A549 (cell line): ENCODE measurements around the gene ULK2. TPM values are rescaled to one million over a fixed set of nuclear protein-coding genes. Genes with fewer than 3 reads are reported as not detected.

ENCODE experiments used
- ATAC-seq, 2 experiments: fragments of 200-7000 bp in 1 of 2; fragments of >200 bp in 1 of 2; cut with Nextera tagmentation in 1 of 2; cut with Tn5 transposase in 1 of 2; 3 replicates each; pipeline versions ENCODE4 v1.8.0 to v1.9.1; 2018 to 2020; ENCODE audit warnings: mild to moderate bottlenecking in 1 of 2, moderate library complexity in 1 of 2
- CTCF ChIA-PET: fragments of 300-600 bp; sonication (Branson Sonifier 250); formaldehyde crosslinking; extraction: SDS; loops from one replicate; lab custom pipeline; 2021; ENCODE audit warnings: antibody characterized with exemption, inconsistent platforms; lab: Yijun Ruan, JAX
- POLR2A ChIA-PET: fragments of 350-600 bp; formaldehyde crosslinking; extraction: SDS; loops from one replicate; lab custom pipeline; 2021; ENCODE audit warnings: antibody characterized with exemption, inconsistent platforms; lab: Yijun Ruan, JAX
- DNase-seq, 2 experiments: peaks; one replicate each; pipeline versions ENCODE4 v3.0.0 to v3.0.0-alpha.2; 2011 to 2016; ENCODE audit warnings: low read depth in 1 of 2, low spot score in 1 of 2
- FAIRE-seq: peaks from 2 replicates; lab custom pipeline; 2011; peaks lifted over from hg19 to GRCh38; lab: Jason Lieb, UNC
- H3K27ac ChIP-seq, 2 experiments: fragments of >200 bp; sonication (Bioruptor Twin); formaldehyde crosslinking; 3 replicates each; pipeline ENCODE4 v1.5.1; 2016 to 2017
- H3K4me1 ChIP-seq: fragments of >200 bp; sonication (Bioruptor Twin); formaldehyde crosslinking; 3 replicates; pipeline ENCODE4 v1.6.1; 2016
- H3K4me2 ChIP-seq: fragments of >200 bp; sonication (Bioruptor Twin); formaldehyde crosslinking; 3 replicates; pipeline ENCODE4 v1.6.1; 2016
- H3K4me3 ChIP-seq: fragments of >200 bp; sonication (Bioruptor Twin); formaldehyde crosslinking; 3 replicates; pipeline ENCODE4 v1.5.1; 2016
- H3K9me3 ChIP-seq: fragments of >200 bp; sonication (Bioruptor Twin); formaldehyde crosslinking; 3 replicates; pipeline ENCODE4 v1.6.1; 2016
- CEBPB ChIP-seq, 2 experiments: fragments of >200 bp in 1 of 2; sonication (Bioruptor Twin) in 1 of 2; formaldehyde crosslinking in 1 of 2; IDR thresholded peaks; 2 replicates each; pipeline ENCODE4 v1.6.1; 2012 to 2016
- CHD2 ChIP-seq: fragments of 150-350 bp; IDR thresholded peaks from 2 replicates; pipeline ENCODE4 v1.6.1; 2014; ENCODE audit warnings: low read length; ENCODE audit not compliant: partially characterized antibody
- EHMT2 ChIP-seq: fragments of 200-600 bp; sonication (generic); IDR thresholded peaks from 2 replicates; pipeline ENCODE4 v1.6.1; 2016; ENCODE audit warnings: antibody characterized with exemption, low read depth, mild to moderate bottlenecking, moderate library complexity
- FOSL2 ChIP-seq, 2 experiments: fragments of 450-650 bp in 1 of 2; fragments of >200 bp in 1 of 2; sonication (Bioruptor Twin) in 1 of 2; formaldehyde crosslinking; IDR thresholded peaks; 2 replicates each; pipeline versions ENCODE4 v1.5.0 to v1.6.1; 2016 to 2020; ENCODE audit warnings: mild to moderate bottlenecking in 1 of 2, moderate library complexity in 1 of 2
- GATA3 ChIP-seq: IDR thresholded peaks from 2 replicates; pipeline ENCODE4 v1.6.1; 2012; ENCODE audit warnings: borderline replicate concordance
- HEYL ChIP-seq: fragments of 250-450 bp; sonication (Bioruptor Pico); IDR thresholded peaks from 2 replicates; pipeline ENCODE4 v1.8.0; 2021; ENCODE audit warnings: mild to moderate bottlenecking, moderate library complexity
- JUN ChIP-seq, 2 experiments: fragments of >200 bp; sonication (Bioruptor Twin); formaldehyde crosslinking; IDR thresholded peaks; 2 replicates in 1 of 2; 3 replicates in 1 of 2; pipeline ENCODE4 v1.6.1; 2016 to 2017
- JUNB ChIP-seq: fragments of >200 bp; sonication (Bioruptor Twin); formaldehyde crosslinking; IDR thresholded peaks from 2 replicates; pipeline ENCODE4 v1.6.1; 2016
- KDM1A ChIP-seq: fragments of 200-600 bp; sonication (generic); IDR thresholded peaks from 2 replicates; pipeline ENCODE4 v1.6.1; 2016; ENCODE audit warnings: low read depth, mild to moderate bottlenecking
- MYC ChIP-seq: IDR thresholded peaks from 2 replicates; pipeline ENCODE4 v1.6.1; 2012; ENCODE audit warnings: mild to moderate bottlenecking, inconsistent platforms, low read length, improper control_type of control experiment, borderline replicate concordance
- NPAS2 ChIP-seq: fragments of 250-450 bp; sonication (Bioruptor Pico); IDR thresholded peaks from 2 replicates; pipeline ENCODE4 v1.8.0; 2022; ENCODE audit warnings: mild to moderate bottlenecking, moderate library complexity, borderline replicate concordance
- POLR2AphosphoS2 ChIP-seq: conservative IDR thresholded peaks from 2 replicates; pipeline ENCODE4 v1.6.1; 2012; ENCODE audit warnings: low read length, improper control_type of control experiment, inconsistent platforms
- RARB ChIP-seq: fragments of 250-450 bp; sonication (Bioruptor Pico); IDR thresholded peaks from 2 replicates; pipeline ENCODE4 v1.8.0; 2021; ENCODE audit warnings: mild to moderate bottlenecking, moderate library complexity
- RNF2 ChIP-seq: fragments of 200-600 bp; sonication (generic); IDR thresholded peaks from 2 replicates; pipeline ENCODE4 v1.6.1; 2016; ENCODE audit warnings: low read depth, mild to moderate bottlenecking, antibody characterized with exemption, moderate library complexity, borderline replicate concordance
- SMC3 ChIP-seq: fragments of >200 bp; sonication (Bioruptor Twin); formaldehyde crosslinking; IDR thresholded peaks from 3 replicates; pipeline ENCODE4 v1.6.1; 2018; ENCODE audit warnings: inconsistent platforms
- ZC3H11A ChIP-seq: fragments of 450-650 bp; IDR thresholded peaks from 2 replicates; pipeline ENCODE4 v1.6.1; 2014; ENCODE audit warnings: antibody characterized with exemption, mild to moderate bottlenecking
- ZFP36 ChIP-seq: fragments of 450-650 bp; IDR thresholded peaks from 2 replicates; pipeline ENCODE4 v1.6.1; 2014; ENCODE audit warnings: borderline replicate concordance; ENCODE audit not compliant: partially characterized antibody
- ZSCAN20 ChIP-seq: fragments of 250-450 bp; sonication (Bioruptor Pico); IDR thresholded peaks from 2 replicates; pipeline ENCODE4 v1.8.0; 2022; ENCODE audit warnings: mild to moderate bottlenecking, moderate library complexity
- WGBS: methylation state at CpG from one replicate; pipeline ENCODE4 v1.1.6; 2017; ENCODE audit errors: missing lambda C conversion rate; 5-methylcytosine and 5-hydroxymethylcytosine counted together
- polyA plus RNA-seq, 4 experiments: library from polyadenylated mRNA; depleted of rRNA in 3 of 4; stranded (reverse); fragments of >200 nt; fragmentation: RNase III in 1 of 4; extraction: RNeasy Plus Mini Kit Qiagen cat#74134 plus additional on column Dnase treatment in 1 of 4; gene quantifications; 2 replicates in 3 of 4; 3 replicates in 1 of 4; pipeline ENCODE4 v1.2.3, GENCODE V29; 2011 to 2017
- TF ChIP-seq, protein P1 (sequence below): fragments of 250-450 bp; sonication (Bioruptor Pico); IDR thresholded peaks from 2 replicates; pipeline ENCODE4 v1.5.0; 2020; ENCODE audit warnings: low read depth, mild to moderate bottlenecking, moderate library complexity
- TF ChIP-seq, protein P2 (sequence below): fragments of 450-650 bp; IDR thresholded peaks from 2 replicates; pipeline ENCODE4 v1.6.1; 2014; ENCODE audit warnings: antibody characterized with exemption
- TF ChIP-seq, protein P3 (sequence below): IDR thresholded peaks from 2 replicates; pipeline ENCODE4 v1.6.1; 2012
- TF ChIP-seq, protein P4 (sequence below): fragments of 200-600 bp; sonication (generic); IDR thresholded peaks from 2 replicates; pipeline ENCODE4 v1.6.1; 2016; ENCODE audit warnings: antibody characterized with exemption, mild to moderate bottlenecking, moderate library complexity

Gene ULK2
- polyA plus RNA-seq, 2 of the 4 experiments (the other 2 are of a cell fraction): 14.4 to 40.9 TPM

DNA sequence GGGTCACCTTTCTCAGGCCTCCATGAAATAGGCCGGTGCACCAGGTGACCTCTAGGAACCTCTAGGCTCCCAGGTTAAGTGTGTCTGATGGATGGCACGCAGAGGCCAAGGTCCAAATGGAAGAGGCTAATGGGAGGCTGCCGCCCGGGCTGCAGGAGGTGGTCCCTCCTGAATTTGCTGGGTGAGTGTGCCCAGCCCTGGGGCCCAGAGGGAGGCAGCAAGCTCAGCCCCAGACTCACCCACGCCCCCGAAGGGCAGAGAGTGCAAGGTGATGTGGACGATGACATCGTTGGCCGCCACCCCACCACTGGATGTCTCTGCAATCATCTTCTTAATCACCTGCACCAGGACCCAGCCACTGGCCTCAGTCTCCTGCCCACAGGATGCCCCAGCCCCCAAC, 129.0 kb downstream of the ULK2 start (continued):
- TF ChIP-seq, protein P1, sequence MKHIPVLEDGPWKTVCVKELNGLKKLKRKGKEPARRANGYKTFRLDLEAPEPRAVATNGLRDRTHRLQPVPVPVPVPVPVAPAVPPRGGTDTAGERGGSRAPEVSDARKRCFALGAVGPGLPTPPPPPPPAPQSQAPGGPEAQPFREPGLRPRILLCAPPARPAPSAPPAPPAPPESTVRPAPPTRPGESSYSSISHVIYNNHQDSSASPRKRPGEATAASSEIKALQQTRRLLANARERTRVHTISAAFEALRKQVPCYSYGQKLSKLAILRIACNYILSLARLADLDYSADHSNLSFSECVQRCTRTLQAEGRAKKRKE (CRISPR knock-in tag): no peak
- TF ChIP-seq EHMT2 (no peak), NPAS2 (CRISPR knock-in tag) (no peak), RARB (CRISPR knock-in tag) (no peak), MYC (no peak), POLR2AphosphoS2 (no peak; the same call in 1 of the 2 replicates), ZSCAN20 (CRISPR knock-in tag) (no peak)

DNA sequence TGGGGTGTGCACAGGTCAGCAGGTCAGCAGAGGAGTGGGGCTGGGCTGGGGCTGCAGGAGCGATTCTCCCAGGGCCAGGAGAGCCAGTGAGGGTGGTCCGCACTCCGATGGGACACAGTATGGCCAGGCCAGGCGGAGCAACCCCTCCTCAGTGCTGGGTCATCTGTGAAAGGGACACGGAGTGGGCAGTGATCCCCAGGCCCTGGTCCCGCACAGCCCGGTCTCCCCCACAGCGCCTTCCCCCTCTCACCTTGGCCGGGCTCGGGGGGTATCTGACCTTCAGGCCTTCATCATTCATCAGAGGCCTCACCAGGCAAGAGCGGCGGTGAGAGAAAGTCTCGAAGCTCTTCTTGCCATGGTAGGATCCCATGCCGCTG, 129.7 kb downstream of the ULK2 start:
- CTCF ChIA-PET: interaction anchor here (0.7 to 1.7 kb wide), 5 partner anchors 10 to 208 kb away, joined by 3 to 8 read pairs (median 3); no protein-coding TSS in a partner anchor

DNA sequence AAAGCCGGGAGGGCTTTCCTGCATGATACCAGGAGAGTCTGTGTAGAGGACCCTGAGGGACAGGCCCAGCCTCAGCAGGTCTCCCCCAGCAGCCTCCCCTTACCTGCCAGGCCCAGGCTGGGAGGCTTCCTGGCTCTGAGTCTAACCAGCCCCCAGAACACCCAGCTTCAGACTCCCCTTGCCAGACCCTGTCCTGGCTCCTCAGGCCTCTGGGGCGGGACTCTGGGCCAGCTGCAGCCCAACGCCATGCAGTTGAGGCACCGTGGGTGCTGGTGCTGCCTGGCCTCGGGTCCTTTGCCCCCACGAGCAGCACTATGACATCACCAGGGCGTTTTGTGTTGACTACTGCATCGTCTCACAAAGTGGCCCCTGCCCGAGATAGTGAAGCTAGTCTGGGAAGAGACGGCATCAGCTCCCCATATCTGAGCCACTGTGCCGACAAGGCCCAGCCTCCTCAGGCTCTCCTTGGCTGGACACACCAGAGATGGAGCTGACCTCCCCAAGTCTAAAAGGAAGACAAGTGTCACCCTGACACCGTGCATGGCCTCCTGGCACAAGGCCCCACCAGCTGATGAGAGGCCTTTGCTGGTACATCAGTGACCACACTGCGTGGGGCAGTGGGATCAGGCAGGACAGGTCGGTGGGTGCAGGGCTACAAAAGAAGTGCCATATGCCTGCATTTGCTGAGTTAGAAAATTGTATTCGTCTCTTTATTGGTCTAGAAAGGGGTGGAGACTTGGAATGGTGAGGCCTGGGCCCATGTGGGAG, 130.2 kb downstream of the ULK2 start:
- POLR2A ChIA-PET: interaction anchor here (0.8 to 1.0 kb wide), 2 partner anchors 11 to 16 kb away, joined by 3 to 4 read pairs; no protein-coding TSS in a partner anchor
- ATAC-seq (peak in 1 of 2 experiments; percentile 3; a peak in 1 of 6 replicates), FAIRE-seq (no peak), DNase-seq (no peak)
- CTCF ChIA-PET: interaction anchor here (0.9 to 5.0 kb wide), 6 partner anchors 9 to 222 kb away, joined by 3 to 21 read pairs (median 3); no protein-coding TSS in a partner anchor
- Histone ChIP-seq H3K9me3 (no peaks in the 10 kb centered on the region), H3K4me2 (no peak overlapping the region), H3K4me1 (peaks cover 62% of the 10 kb centered on the region), H3K4me3 (no peak overlapping the region)
- 75% methylated on average over 14 of the region's 15 CpGs for WGBS
- TF ChIP-seq ZC3H11A (no peak), JUN (IDR thresholded peaks at IDR 0.05) (no peak), FOSL2 (IDR thresholded peaks at IDR 0.05) (no peak), FOSL2 (CRISPR knock-in tag; IDR thresholded peaks at IDR 0.05) (no peak), KDM1A (no peak), EHMT2 (no peak), SMC3 (no peak)
- TF ChIP-seq, protein P2, sequence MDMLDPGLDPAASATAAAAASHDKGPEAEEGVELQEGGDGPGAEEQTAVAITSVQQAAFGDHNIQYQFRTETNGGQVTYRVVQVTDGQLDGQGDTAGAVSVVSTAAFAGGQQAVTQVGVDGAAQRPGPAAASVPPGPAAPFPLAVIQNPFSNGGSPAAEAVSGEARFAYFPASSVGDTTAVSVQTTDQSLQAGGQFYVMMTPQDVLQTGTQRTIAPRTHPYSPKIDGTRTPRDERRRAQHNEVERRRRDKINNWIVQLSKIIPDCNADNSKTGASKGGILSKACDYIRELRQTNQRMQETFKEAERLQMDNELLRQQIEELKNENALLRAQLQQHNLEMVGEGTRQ: no peak
- TF ChIP-seq, all 56 proteins: peak for 0
- peak overlapping the region in 1 of 2 experiments; percentile 64; a peak in 3 of 6 replicates for H3K27ac ChIP-seq

More for the DNA sequence above, 129.7 kb downstream of the ULK2 start:
- Histone ChIP-seq H3K4me2 (no peak overlapping the region), H3K4me1 (peaks cover 67% of the 10 kb centered on the region), H3K27ac (peak overlapping the region in 1 of 2 experiments; percentile 15; a peak in 2 of 6 replicates)
- ATAC-seq: no peak
- no peak for TF ChIP-seq HEYL
- TF ChIP-seq, protein P3, sequence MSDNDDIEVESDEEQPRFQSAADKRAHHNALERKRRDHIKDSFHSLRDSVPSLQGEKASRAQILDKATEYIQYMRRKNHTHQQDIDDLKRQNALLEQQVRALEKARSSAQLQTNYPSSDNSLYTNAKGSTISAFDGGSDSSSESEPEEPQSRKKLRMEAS: no peak
- TF ChIP-seq RARB (CRISPR knock-in tag): no peak
- TF ChIP-seq RNF2: no peak
- TF ChIP-seq CEBPB (IDR thresholded peaks at IDR 0.05): no peak
- TF ChIP-seq GATA3: no peak
- TF ChIP-seq CHD2: no peak
- no peak for TF ChIP-seq JUNB
- TF ChIP-seq ZFP36: no peak
- TF ChIP-seq, protein P4, sequence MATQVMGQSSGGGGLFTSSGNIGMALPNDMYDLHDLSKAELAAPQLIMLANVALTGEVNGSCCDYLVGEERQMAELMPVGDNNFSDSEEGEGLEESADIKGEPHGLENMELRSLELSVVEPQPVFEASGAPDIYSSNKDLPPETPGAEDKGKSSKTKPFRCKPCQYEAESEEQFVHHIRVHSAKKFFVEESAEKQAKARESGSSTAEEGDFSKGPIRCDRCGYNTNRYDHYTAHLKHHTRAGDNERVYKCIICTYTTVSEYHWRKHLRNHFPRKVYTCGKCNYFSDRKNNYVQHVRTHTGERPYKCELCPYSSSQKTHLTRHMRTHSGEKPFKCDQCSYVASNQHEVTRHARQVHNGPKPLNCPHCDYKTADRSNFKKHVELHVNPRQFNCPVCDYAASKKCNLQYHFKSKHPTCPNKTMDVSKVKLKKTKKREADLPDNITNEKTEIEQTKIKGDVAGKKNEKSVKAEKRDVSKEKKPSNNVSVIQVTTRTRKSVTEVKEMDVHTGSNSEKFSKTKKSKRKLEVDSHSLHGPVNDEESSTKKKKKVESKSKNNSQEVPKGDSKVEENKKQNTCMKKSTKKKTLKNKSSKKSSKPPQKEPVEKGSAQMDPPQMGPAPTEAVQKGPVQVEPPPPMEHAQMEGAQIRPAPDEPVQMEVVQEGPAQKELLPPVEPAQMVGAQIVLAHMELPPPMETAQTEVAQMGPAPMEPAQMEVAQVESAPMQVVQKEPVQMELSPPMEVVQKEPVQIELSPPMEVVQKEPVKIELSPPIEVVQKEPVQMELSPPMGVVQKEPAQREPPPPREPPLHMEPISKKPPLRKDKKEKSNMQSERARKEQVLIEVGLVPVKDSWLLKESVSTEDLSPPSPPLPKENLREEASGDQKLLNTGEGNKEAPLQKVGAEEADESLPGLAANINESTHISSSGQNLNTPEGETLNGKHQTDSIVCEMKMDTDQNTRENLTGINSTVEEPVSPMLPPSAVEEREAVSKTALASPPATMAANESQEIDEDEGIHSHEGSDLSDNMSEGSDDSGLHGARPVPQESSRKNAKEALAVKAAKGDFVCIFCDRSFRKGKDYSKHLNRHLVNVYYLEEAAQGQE: no peak
- TF ChIP-seq, all 56 proteins: peak for 0
- WGBS: 94% methylated on average over 14 of the region's 14 CpGs
- no peak for FAIRE-seq
- POLR2A ChIA-PET: interaction anchor here (0.8 kb wide), 1 partner anchor 11 kb away, joined by 3 read pairs; no protein-coding TSS in a partner anchor
- Histone ChIP-seq H3K4me3 (no peak overlapping the region), H3K9me3 (no peaks in the 10 kb centered on the region)
- DNase-seq: no peak
